ENCODE results near the gene LRRC74A. TPM values are rescaled to one million over a fixed set of nuclear protein-coding genes. Genes with fewer than 3 reads are reported as not detected.

The LRRC74A gene
- total and polyA plus RNA-seq, 2 donors (not counting 3 experiments of a cell fraction or from before 2014, with no cell fraction given): not detected

- Histone ChIP-seq H3K9me3 (replicated peaks; ENCODE audit: control insufficient read depth, insufficient read depth, low read length) (no peaks in the 10 kb centered on the region), H3K36me3 (ENCODE audit: control insufficient read depth in 2 of 2, extremely low read depth in 1 of 2, insufficient read depth in 2 of 2, low read length in 2 of 2) (no peaks in the 10 kb centered on the region), H3K4me2 (ENCODE audit: insufficient read depth, low read length) (no peak overlapping the region), H3K27ac (ENCODE audit: insufficient read depth, low read depth, low read length) (no peak overlapping the region), H4K20me1 (replicated peaks; ENCODE audit: control insufficient read depth, extremely low read depth, insufficient read depth, low read length) (no peaks in the 10 kb centered on the region), H3K4me3 (replicated peaks in 1 of 3; ENCODE audit: insufficient read depth in 1 of 3, low read depth in 1 of 3, low read length in 3 of 3) (no peak overlapping the region), H3K27me3 (ENCODE audit: control insufficient read depth in 2 of 2, insufficient read depth in 2 of 2, low read length in 2 of 2) (peaks cover 0 to 3% of the 10 kb centered on the region in 2 experiments), H3K4me1 (ENCODE audit: control insufficient read depth, extremely low read depth, insufficient read depth, low read length) (no peaks in the 10 kb centered on the region), H3K9ac (replicated peaks; ENCODE audit: extremely low read depth, insufficient read depth, low read length) (no peak overlapping the region), H3K9me1 (replicated peaks; ENCODE audit: control insufficient read depth, extremely low read depth, insufficient read depth, low read length) (no peaks in the 10 kb centered on the region), H2AFZ (ENCODE audit: low read depth, low read length) (no peak overlapping the region), H3K79me2 (ENCODE audit: control insufficient read depth, insufficient read depth, low read length) (no peaks in the 10 kb centered on the region)
- BruUV-seq (replicated peaks): no TSS peak
- intact Hi-C loops (cut with micrococcal nuclease): no loop called here
- ChIA-PET CTCF (no interaction called here), POLR2A (no interaction called here)
- no peak for TF ChIP-seq EZH2 (IDR thresholded peaks at IDR 0.05; ENCODE audit: borderline replicate concordance, low read depth, low read length, severe bottlenecking)
- TF ChIP-seq CTCF (IDR thresholded peaks at IDR 0.05; ENCODE audit: extremely low read depth in 1 of 2, insufficient read depth in 1 of 2, low read depth in 1 of 2, low read length in 2 of 2): no peak
- no peak for TF ChIP-seq MYC (IDR thresholded peaks at IDR 0.05; ENCODE audit: low read depth, low read length)
- no peak for TF ChIP-seq GATA2 (IDR thresholded peaks at IDR 0.05; ENCODE audit: insufficient read depth, insufficient read length, low read depth, low read length)
- no peak for TF ChIP-seq POLR2AphosphoS5 (IDR thresholded peaks at IDR 0.05; ENCODE audit: insufficient read depth, low read depth, low read length)
- TF ChIP-seq POLR2A (IDR thresholded peaks at IDR 0.05; ENCODE audit: low read depth, low read length): no peak
- no peak for TF ChIP-seq MAX (IDR thresholded peaks at IDR 0.05; ENCODE audit: insufficient read depth, insufficient read length)
- TF ChIP-seq JUN (IDR thresholded peaks at IDR 0.05; ENCODE audit: borderline replicate concordance, insufficient read depth, insufficient read length, low read depth): no peak
- TF ChIP-seq FOS (IDR thresholded peaks at IDR 0.05; ENCODE audit: borderline replicate concordance, insufficient read depth, low read length): no peak
- DNase-seq (ENCODE audit: low read depth, low spot score): no peak
- FAIRE-seq: no peak
- dilution Hi-C loops (cut with MboI; ENCODE audit: extremely low pct_ligation_motif_present, low sequenced_read_pairs): no loop called here
These were observed 4.3 kb downstream of the LRRC74A start for GRCh38 chr14:76830556-76830955.

Data from endothelial cell of umbilical vein (primary cell).